Caco-2 (cell line): ENCODE measurements around the gene TTC7B. TPM values are rescaled to one million over a fixed set of nuclear protein-coding genes. Genes with fewer than 3 reads are reported as not detected.

Source experiments
- BruUV-seq: library from RNA; stranded (reverse); fragments of 400-500 nt; replicated peaks from 2 replicates; lab custom pipeline; 2021; lab: Mats Ljungman, UMichigan
- CTCF ChIA-PET: fragments of 300-600 bp; sonication (Branson Sonifier 250); formaldehyde crosslinking; loops from one replicate; lab custom pipeline; 2022; ENCODE audit warnings: antibody characterized with exemption; lab: Charles Lee
- POLR2A ChIA-PET: fragments of 300-600 bp; sonication (Branson Sonifier 250); formaldehyde crosslinking; loops from one replicate; lab custom pipeline; 2022; ENCODE audit warnings: antibody characterized with exemption; lab: Charles Lee
- DNase-seq, 2 experiments: peaks; one replicate each; pipeline versions ENCODE4 v3.0.0 to v3.0.0-alpha.2; 2020 to 2022
- H3K27me3 ChIP-seq: replicated peaks from 2 replicates; pipeline ENCODE4 v1.6.0; 2011; ENCODE audit warnings: low read length; ENCODE audit not compliant: control insufficient read depth, insufficient read depth
- H3K36me3 ChIP-seq: 2 replicates; pipeline ENCODE4 v1.5.1; 2011; ENCODE audit warnings: low read length; ENCODE audit not compliant: control insufficient read depth, insufficient read depth
- H3K4me1 ChIP-seq: fragments of 250-450 bp; sonication (Bioruptor Pico); 2 replicates; pipeline ENCODE4 v1.5.1; 2020; ENCODE audit warnings: mild to moderate bottlenecking
- H3K4me3 ChIP-seq: 2 replicates; pipeline ENCODE4 v1.5.1; 2011; ENCODE audit warnings: low read depth, mild to moderate bottlenecking, control low read depth, low read length
- H3K9me3 ChIP-seq: fragments of 250-450 bp; sonication (Bioruptor Pico); 2 replicates; pipeline ENCODE4 v1.5.1; 2020; ENCODE audit warnings: mild to moderate bottlenecking, moderate library complexity
- H3K27ac Mint-ChIP-seq: one replicate; pipeline ENCODE4 v1.8.0; 2022; ENCODE audit warnings: mixed read lengths; ENCODE audit not compliant: unreplicated experiment
- H3K27me3 Mint-ChIP-seq: one replicate; pipeline ENCODE4 v1.8.0; 2022; ENCODE audit warnings: mixed read lengths; ENCODE audit not compliant: insufficient read depth, unreplicated experiment
- H3K36me3 Mint-ChIP-seq: one replicate; pipeline ENCODE4 v1.8.0; 2022; ENCODE audit warnings: mild to moderate bottlenecking, mixed read lengths; ENCODE audit not compliant: insufficient read depth, unreplicated experiment
- H3K4me1 Mint-ChIP-seq: one replicate; pipeline ENCODE4 v1.8.0; 2022; ENCODE audit warnings: low read depth, mixed read lengths; ENCODE audit not compliant: unreplicated experiment
- H3K4me3 Mint-ChIP-seq: one replicate; pipeline ENCODE4 v1.8.0; 2022; ENCODE audit warnings: mild to moderate bottlenecking, moderate library complexity, mixed read lengths; ENCODE audit not compliant: unreplicated experiment
- H3K9me3 Mint-ChIP-seq: one replicate; pipeline ENCODE4 v1.8.0; 2022; ENCODE audit warnings: mixed read lengths; ENCODE audit not compliant: unreplicated experiment
- CTCF ChIP-seq, 2 experiments: fragments of 200-600 bp in 1 of 2; IDR thresholded peaks; 1 replicate in 1 of 2; 2 replicates in 1 of 2; pipeline versions ENCODE4 v1.5.1 to v1.8.0; 2011 to 2022; ENCODE audit warnings: antibody characterized with exemption in 1 of 2, control low read depth in 1 of 2, inconsistent platforms in 1 of 2, low read depth in 1 of 2, low read length in 1 of 2, mild to moderate bottlenecking in 1 of 2, moderate library complexity in 1 of 2; ENCODE audit not compliant: insufficient read depth in 1 of 2, severe bottlenecking in 1 of 2, unreplicated experiment in 1 of 2
- intact Hi-C: fragments of 100-400 bp; cut with micrococcal nuclease; formaldehyde crosslinking; loops from one replicate; pipeline ENCODE4 v1.10.0; 2022; ENCODE audit not compliant: unreplicated experiment
- total RNA-seq: library from RNA; stranded (reverse); gene quantifications from 2 replicates; pipeline ENCODE4 v1.2.3, GENCODE V29; 2022

TTC7B gene
- total RNA-seq, 1 experiment from 2014 or later = 28.5 TPM

DNA sequence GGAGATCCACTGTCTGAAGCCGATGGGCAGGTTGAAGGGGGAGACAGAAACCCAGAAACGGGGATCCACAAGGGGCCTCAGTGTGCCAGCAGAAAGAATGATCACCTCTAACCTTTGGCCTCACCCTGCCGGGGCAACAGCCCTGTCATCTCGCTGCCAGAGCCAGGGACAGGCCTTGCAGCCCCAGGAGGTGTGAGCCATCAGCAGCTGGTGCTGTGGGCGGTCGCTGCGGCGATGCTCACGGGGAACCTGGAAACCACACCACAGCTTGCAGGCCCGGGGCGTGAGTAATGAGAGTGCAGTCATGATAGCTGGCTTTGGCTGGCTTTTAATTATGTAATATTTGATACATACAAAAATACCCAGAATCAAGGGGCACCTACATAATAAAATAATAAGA, 4.7 kb upstream of the TTC7B start:
- CTCF ChIA-PET = interaction anchor here (0.7 kb wide), 1 partner anchor 12 kb away, joined by 3 read pairs; no protein-coding TSS in a partner anchor
- H3K4me1 Mint-ChIP-seq = peaks cover 12% of the 10 kb centered on the region

GRCh38 chr14:90819734-90820393, 3.6 kb upstream of the TTC7B start:
- DNase-seq = peak in 1 of 2 experiments; percentile 16
- peaks cover 20% of the 10 kb centered on the region for H3K4me1 Mint-ChIP-seq
- peaks cover 7% of the 10 kb centered on the region for H3K36me3 Mint-ChIP-seq
- no peak overlapping the region for H3K4me3 Mint-ChIP-seq
- no TSS peak for BruUV-seq
- H3K27ac Mint-ChIP-seq = peak overlapping the region; percentile 27
- peaks cover 26% of the 10 kb centered on the region for H3K9me3 ChIP-seq
- ChIA-PET POLR2A (no interaction called here), CTCF (interaction anchor here (0.8 kb wide), 1 partner anchor 62 kb away, joined by 5 read pairs; no protein-coding TSS in a partner anchor)
- H3K4me3 ChIP-seq = no peak overlapping the region
- no peaks in the 10 kb centered on the region for H3K27me3 ChIP-seq
- TF ChIP-seq CTCF (IDR thresholded peaks at IDR 0.05; ENCODE audit: insufficient read depth in 1 of 2, low read depth in 1 of 2, low read length in 1 of 2, severe bottlenecking in 1 of 2, unreplicated experiment in 1 of 2) = no peak
- H3K27me3 Mint-ChIP-seq = no peaks in the 10 kb centered on the region
- H3K36me3 ChIP-seq = no peaks in the 10 kb centered on the region
- intact Hi-C loops = no loop called here
- H3K4me1 ChIP-seq = peaks cover 12% of the 10 kb centered on the region; the same call in 1 of the 2 replicates
- H3K9me3 Mint-ChIP-seq = peaks cover 13% of the 10 kb centered on the region

More for the DNA sequence above, 4.7 kb upstream of the TTC7B start:
- no peak for TF ChIP-seq CTCF (IDR thresholded peaks at IDR 0.05; ENCODE audit: insufficient read depth in 1 of 2, low read depth in 1 of 2, low read length in 1 of 2, severe bottlenecking in 1 of 2, unreplicated experiment in 1 of 2)
- Mint-ChIP-seq H3K36me3 (peaks cover 9% of the 10 kb centered on the region), H3K4me3 (no peak overlapping the region), H3K9me3 (peaks cover 13% of the 10 kb centered on the region), H3K27me3 (no peaks in the 10 kb centered on the region), H3K27ac (no peak overlapping the region)
- intact Hi-C loops = no loop called here
- peaks cover 29% of the 10 kb centered on the region for H3K9me3 ChIP-seq
- no peak overlapping the region for H3K4me3 ChIP-seq
- POLR2A ChIA-PET = no interaction called here
- H3K36me3 ChIP-seq = no peaks in the 10 kb centered on the region
- H3K27me3 ChIP-seq = no peaks in the 10 kb centered on the region
- BruUV-seq = no TSS peak
- H3K4me1 ChIP-seq = peaks cover 6% of the 10 kb centered on the region; the same call in 1 of the 2 replicates
- DNase-seq = no peak

DNA sequence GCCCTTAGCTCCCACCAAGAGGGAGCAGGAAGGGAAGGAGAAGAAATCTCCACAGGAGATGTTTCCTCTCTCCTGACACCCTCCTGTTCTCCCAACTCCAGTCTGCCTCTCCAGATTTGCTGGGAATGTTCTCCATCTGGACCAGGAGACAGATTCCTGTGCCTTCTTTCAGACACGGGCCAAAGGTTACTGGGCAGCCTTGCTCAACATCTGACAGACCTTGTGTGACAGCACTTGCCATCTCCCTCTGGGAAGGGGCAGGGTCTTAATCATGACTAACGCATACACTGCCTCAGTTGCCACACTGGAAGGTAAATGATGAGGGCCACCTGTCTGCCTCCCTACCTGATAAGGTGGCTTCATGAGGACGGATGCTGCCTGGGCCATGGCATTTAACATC, 2.5 kb upstream of the TTC7B start:
- BruUV-seq = no TSS peak
- no peaks in the 10 kb centered on the region for H3K27me3 Mint-ChIP-seq
- peaks cover 4% of the 10 kb centered on the region for H3K9me3 Mint-ChIP-seq
- Histone ChIP-seq H3K4me3 (no peak overlapping the region), H3K4me1 (peaks cover 12% of the 10 kb centered on the region; the same call in 1 of the 2 replicates), H3K27me3 (no peaks in the 10 kb centered on the region), H3K36me3 (no peaks in the 10 kb centered on the region), H3K9me3 (peaks cover 14% of the 10 kb centered on the region)
- ChIA-PET CTCF (interaction anchor here (1.0 kb wide), 1 partner anchor 59 kb away, joined by 4 read pairs; no protein-coding TSS in a partner anchor), POLR2A (no interaction called here)
- peaks cover 2% of the 10 kb centered on the region for H3K36me3 Mint-ChIP-seq
- peak in 1 of 2 experiments; percentile 11 for DNase-seq
- H3K4me3 Mint-ChIP-seq = no peak overlapping the region
- intact Hi-C loops = no loop called here
- H3K4me1 Mint-ChIP-seq = peaks cover 21% of the 10 kb centered on the region
- TF ChIP-seq CTCF (IDR thresholded peaks at IDR 0.05; ENCODE audit: insufficient read depth in 1 of 2, low read depth in 1 of 2, low read length in 1 of 2, severe bottlenecking in 1 of 2, unreplicated experiment in 1 of 2) = no peak
- H3K27ac Mint-ChIP-seq = no peak overlapping the region
